ENCODE data around the gene TMX1. TPM values are rescaled to one million over a fixed set of nuclear protein-coding genes. Genes with fewer than 3 reads are reported as not detected.
"Not testable (repeated sequence)": the region's sequence is repeated elsewhere in the genome, so short reads cannot be mapped to it uniquely, and the experiment has no call there.

TMX1 gene
- total RNA-seq, 1 experiment from 2014 or later: 46.2 TPM

DNA sequence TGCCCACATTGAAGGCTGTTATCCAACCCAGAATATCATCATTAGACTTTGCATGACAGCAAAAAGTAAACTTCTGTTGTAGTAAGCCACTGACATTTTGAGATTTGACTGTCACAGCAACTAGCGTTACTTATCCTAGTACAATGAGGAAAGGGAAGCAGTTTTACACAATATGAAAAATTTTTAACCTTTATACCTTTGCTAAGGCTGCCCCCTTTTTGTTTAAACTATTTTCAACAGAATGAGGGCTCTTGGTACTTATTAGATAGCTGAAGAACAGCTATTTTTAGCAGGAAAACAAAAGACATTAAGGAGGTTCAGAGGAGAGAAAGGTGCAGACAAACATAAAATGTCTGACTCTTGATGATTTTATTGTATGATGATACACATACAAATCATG lies 23.4 kb upstream of the TMX1 start:
- intact Hi-C loops (cut with micrococcal nuclease): no loop called here
- ChIA-PET CTCF (no interaction called here), RAD21 (ENCODE audit: low non-redundant PET in 1 of 2, low total read pairs in 2 of 2, uncharacterized antibody in 2 of 2, unreplicated experiment in 2 of 2) (no interaction called here)

DNA sequence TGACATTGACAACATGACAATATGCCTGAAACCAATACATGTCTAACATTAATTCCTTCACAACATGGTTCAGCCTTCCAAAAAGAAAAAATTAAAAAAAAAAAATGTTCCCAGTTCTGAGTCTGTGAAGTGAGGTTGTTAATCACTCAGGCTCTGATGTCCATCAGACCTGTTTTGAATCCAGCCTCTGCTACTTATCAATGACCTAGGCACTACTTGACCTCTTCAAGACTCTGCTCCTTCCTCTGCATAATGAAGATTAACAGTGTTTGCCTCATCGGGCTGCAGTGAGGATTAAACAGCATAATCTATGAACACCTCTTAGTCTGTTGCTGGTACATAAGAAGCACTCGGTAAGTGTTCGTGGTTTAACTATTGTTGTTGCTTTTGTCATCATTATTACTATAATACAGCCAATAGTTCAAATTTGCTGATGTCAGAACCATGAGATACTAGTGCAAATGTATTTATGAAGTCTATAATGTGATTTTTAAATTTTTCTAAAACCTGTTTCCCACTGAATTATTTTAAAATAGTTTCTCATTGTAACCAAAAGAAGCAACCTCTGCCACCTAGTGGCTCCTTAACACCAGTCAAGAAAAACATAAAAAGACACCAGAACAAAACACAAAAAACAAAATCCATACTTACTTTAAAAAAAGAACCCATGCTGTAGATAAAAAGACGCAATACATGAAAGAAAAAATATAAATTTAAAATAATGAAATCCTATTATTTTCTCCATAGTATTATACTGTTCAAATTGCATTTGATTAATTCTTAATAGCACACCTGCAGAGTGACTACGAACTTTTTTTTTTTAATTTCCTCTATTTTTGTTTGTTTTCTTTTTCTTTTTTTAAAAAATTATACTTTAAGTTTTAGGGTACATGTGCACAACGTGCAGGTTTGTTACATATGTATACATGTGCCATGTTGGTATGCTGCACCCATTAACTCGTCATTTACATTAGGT lies 20.3 kb upstream of the TMX1 start:
- no peak overlapping the region for H3K9ac ChIP-seq (ENCODE audit: low read length)
- no peak for TF ChIP-seq YY1 (IDR thresholded peaks at IDR 0.05; ENCODE audit: extremely low read depth, insufficient replicate concordance, low read depth, low read length)
- TF ChIP-seq EZH2 (IDR thresholded peaks at IDR 0.05): no peak
- TF ChIP-seq RAD21 (IDR thresholded peaks at IDR 0.05; ENCODE audit: low read depth): peak; percentile 69
- TF ChIP-seq, protein P1, sequence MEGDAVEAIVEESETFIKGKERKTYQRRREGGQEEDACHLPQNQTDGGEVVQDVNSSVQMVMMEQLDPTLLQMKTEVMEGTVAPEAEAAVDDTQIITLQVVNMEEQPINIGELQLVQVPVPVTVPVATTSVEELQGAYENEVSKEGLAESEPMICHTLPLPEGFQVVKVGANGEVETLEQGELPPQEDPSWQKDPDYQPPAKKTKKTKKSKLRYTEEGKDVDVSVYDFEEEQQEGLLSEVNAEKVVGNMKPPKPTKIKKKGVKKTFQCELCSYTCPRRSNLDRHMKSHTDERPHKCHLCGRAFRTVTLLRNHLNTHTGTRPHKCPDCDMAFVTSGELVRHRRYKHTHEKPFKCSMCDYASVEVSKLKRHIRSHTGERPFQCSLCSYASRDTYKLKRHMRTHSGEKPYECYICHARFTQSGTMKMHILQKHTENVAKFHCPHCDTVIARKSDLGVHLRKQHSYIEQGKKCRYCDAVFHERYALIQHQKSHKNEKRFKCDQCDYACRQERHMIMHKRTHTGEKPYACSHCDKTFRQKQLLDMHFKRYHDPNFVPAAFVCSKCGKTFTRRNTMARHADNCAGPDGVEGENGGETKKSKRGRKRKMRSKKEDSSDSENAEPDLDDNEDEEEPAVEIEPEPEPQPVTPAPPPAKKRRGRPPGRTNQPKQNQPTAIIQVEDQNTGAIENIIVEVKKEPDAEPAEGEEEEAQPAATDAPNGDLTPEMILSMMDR (IDR thresholded peaks at IDR 0.05 in 2 of 3, conservative IDR thresholded peaks at IDR 0.05 in 1 of 3; ENCODE audit: borderline replicate concordance in 1 of 3, insufficient read depth in 1 of 3, low read depth in 2 of 3, low read length in 2 of 3): peak; percentile 58 to 68 (median 64); a peak in 5 of 6 replicates
- no peak overlapping the region for H3K4me2 ChIP-seq (ENCODE audit: low read length)
- H3K27me3 ChIP-seq (ENCODE audit: insufficient read depth, low read length): no peaks in the 10 kb centered on the region
- H3K9me2 ChIP-seq (ENCODE audit: insufficient read depth): no peaks in the 10 kb centered on the region
- H3K36me3 ChIP-seq (ENCODE audit: control insufficient read depth in 1 of 2, insufficient read depth in 2 of 2, low read length in 2 of 2): no peaks in the 10 kb centered on the region
- no peak for ATAC-seq
- ChIA-PET RAD21 (ENCODE audit: low non-redundant PET in 1 of 2, low total read pairs in 2 of 2, uncharacterized antibody in 2 of 2, unreplicated experiment in 2 of 2) (interaction anchor here in 1 of 2 experiments (0.7 kb wide), 1 partner anchor 265 kb away, joined by 3 read pairs; no protein-coding TSS in a partner anchor), POLR2A (no interaction called here), CTCF (interaction anchor here (1.1 to 1.4 kb wide), 2 partner anchors 63 to 264 kb away, joined by 6 to 7 read pairs; no protein-coding TSS in a partner anchor)
- no peak overlapping the region for H3K4me3 ChIP-seq (replicated peaks in 1 of 2; ENCODE audit: low read depth in 1 of 2, low read length in 2 of 2)
- no peak for DNase-seq (ENCODE audit: low read depth, low spot score)
- H3K27ac ChIP-seq (ENCODE audit: low read depth, low read length): no peak overlapping the region
- no peaks in the 10 kb centered on the region for H3K79me2 ChIP-seq (ENCODE audit: insufficient read depth, low read length)
- no peak overlapping the region for H2AFZ ChIP-seq (ENCODE audit: low read depth, low read length, poor library complexity, severe bottlenecking)
- intact Hi-C loops (cut with micrococcal nuclease): loop anchor here (1.0 kb wide), 1 partner anchor 264 kb away; no protein-coding TSS in a partner anchor
- H4K20me1 ChIP-seq (ENCODE audit: insufficient read depth): no peaks in the 10 kb centered on the region
- BruUV-seq (replicated peaks): no TSS peak
- H3K4me1 ChIP-seq (ENCODE audit: control insufficient read depth in 1 of 2, insufficient read depth in 2 of 2, low read length in 2 of 2): peaks cover 0 to 3% of the 10 kb centered on the region in 2 experiments; a peak in 1 of 4 replicates
- H3K9me3 ChIP-seq (ENCODE audit: control insufficient read depth in 1 of 2, insufficient read depth in 1 of 2, low read depth in 1 of 2, low read length in 2 of 2): no peaks in the 10 kb centered on the region

More for the DNA sequence above, 23.4 kb upstream of the TMX1 start:
- Histone ChIP-seq H3K4me1 (ENCODE audit: control insufficient read depth in 1 of 2, insufficient read depth in 2 of 2, low read length in 2 of 2) (no peaks in the 10 kb centered on the region), H3K79me2 (ENCODE audit: insufficient read depth, low read length) (no peaks in the 10 kb centered on the region), H3K9me2 (ENCODE audit: insufficient read depth) (no peaks in the 10 kb centered on the region), H3K27me3 (ENCODE audit: insufficient read depth, low read length) (no peaks in the 10 kb centered on the region), H2AFZ (ENCODE audit: low read depth, low read length, poor library complexity, severe bottlenecking) (no peak overlapping the region), H3K4me3 (replicated peaks in 1 of 2; ENCODE audit: low read depth in 1 of 2, low read length in 2 of 2) (no peak overlapping the region), H3K9ac (ENCODE audit: low read length) (no peak overlapping the region), H3K9me3 (ENCODE audit: control insufficient read depth in 1 of 2, insufficient read depth in 1 of 2, low read depth in 1 of 2, low read length in 2 of 2) (no peaks in the 10 kb centered on the region), H4K20me1 (ENCODE audit: insufficient read depth) (no peaks in the 10 kb centered on the region), H3K4me2 (ENCODE audit: low read length) (no peak overlapping the region), H3K36me3 (ENCODE audit: control insufficient read depth in 1 of 2, insufficient read depth in 2 of 2, low read length in 2 of 2) (no peaks in the 10 kb centered on the region), H3K27ac (ENCODE audit: low read depth, low read length) (no peak overlapping the region)
- DNase-seq (ENCODE audit: low read depth, low spot score): no peak
- POLR2A ChIA-PET: no interaction called here
- TF ChIP-seq ZNF274 (IDR thresholded peaks at IDR 0.05; ENCODE audit: low read depth, low read length) (no peak), FOSL1 (IDR thresholded peaks at IDR 0.05; ENCODE audit: low read depth) (no peak)
- no peak for ATAC-seq
- BruUV-seq (replicated peaks): no TSS peak

DNA sequence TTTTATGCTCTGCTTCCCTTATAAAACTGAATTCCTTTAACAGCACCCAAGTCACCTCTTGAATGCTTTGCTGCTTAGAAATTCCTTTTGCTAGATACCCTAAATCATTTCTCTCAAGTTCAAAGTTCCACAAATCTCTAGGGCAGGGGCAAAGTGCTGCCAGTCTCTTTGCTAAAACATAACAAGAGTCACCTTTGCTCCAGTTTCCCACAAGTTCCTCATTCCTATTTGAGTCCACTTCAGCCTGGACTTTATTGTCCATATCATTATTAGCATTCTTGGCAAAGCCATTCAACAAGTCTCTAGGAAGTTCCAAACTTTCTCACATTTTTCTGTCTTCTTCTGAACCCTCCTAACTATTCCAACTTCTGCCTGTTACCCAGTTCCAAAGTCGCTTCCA lies 16.6 kb upstream of the TMX1 start:
- H3K79me2 ChIP-seq (ENCODE audit: insufficient read depth, low read length); H3K4me2 ChIP-seq (ENCODE audit: low read length); DNase-seq (ENCODE audit: low read depth, low spot score); H4K20me1 ChIP-seq (ENCODE audit: insufficient read depth); H3K9ac ChIP-seq (ENCODE audit: low read length); POLR2A ChIA-PET; H3K27ac ChIP-seq (ENCODE audit: low read depth, low read length); H3K27me3 ChIP-seq (ENCODE audit: insufficient read depth, low read length); H3K9me3 ChIP-seq (ENCODE audit: control insufficient read depth in 1 of 2, insufficient read depth in 1 of 2, low read depth in 1 of 2, low read length in 2 of 2); RAD21 ChIA-PET (ENCODE audit: low non-redundant PET in 1 of 2, low total read pairs in 2 of 2, uncharacterized antibody in 2 of 2, unreplicated experiment in 2 of 2); BruUV-seq (replicated peaks); ATAC-seq; intact Hi-C loops (cut with micrococcal nuclease); H2AFZ ChIP-seq (ENCODE audit: low read depth, low read length, poor library complexity, severe bottlenecking); H3K9me2 ChIP-seq (ENCODE audit: insufficient read depth); H3K36me3 ChIP-seq (ENCODE audit: control insufficient read depth in 1 of 2, insufficient read depth in 2 of 2, low read length in 2 of 2); H3K4me3 ChIP-seq (replicated peaks in 1 of 2; ENCODE audit: low read depth in 1 of 2, low read length in 2 of 2); H3K4me1 ChIP-seq (ENCODE audit: control insufficient read depth in 1 of 2, insufficient read depth in 2 of 2, low read length in 2 of 2): not testable (repeated sequence)
- CTCF ChIA-PET: interaction anchor here (1.7 kb wide), 1 partner anchor 268 kb away, joined by 3 read pairs; no protein-coding TSS in a partner anchor
